NCI-H446 treated with DMSO at 0.1 percent for 48 hours (cell line): Measurements from ENCODE around the gene HRH2.
"Not testable (repeated sequence)": the region's sequence is repeated elsewhere in the genome, so short reads cannot be mapped to it uniquely, and the experiment has no call there.

Source experiments
- DNase-seq: peaks from one replicate; lab custom pipeline; 2025; lab: John Stamatoyannopoulos, UW

HRH2 gene

GRCh38 chr5:175741556-175741955 is 83.7 kb downstream of the HRH2 start:
- no peak for DNase-seq

GRCh38 chr5:175742290-175742994 is 84.6 kb downstream of the HRH2 start:
- no peak for DNase-seq

- DNase-seq: no peak
These were observed 85.9 kb downstream of the HRH2 start for GRCh38 chr5:175743676-175744210.

- no peak for DNase-seq
These were observed 87.3 kb downstream of the HRH2 start for GRCh38 chr5:175745210-175745609.

- peak; percentile 40 for DNase-seq
These were observed 89.0 kb downstream of the HRH2 start for GRCh38 chr5:175746851-175747250.

- DNase-seq: no peak
These were observed 89.7 kb downstream of the HRH2 start for GRCh38 chr5:175747539-175748060.

GRCh38 chr5:175748650-175749049 is 90.8 kb downstream of the HRH2 start:
- no peak for DNase-seq

- DNase-seq: no peak
These were observed 91.7 kb downstream of the HRH2 start for GRCh38 chr5:175749591-175749990.

GRCh38 chr5:175750511-175750931 is 92.7 kb downstream of the HRH2 start:
- DNase-seq: peak; percentile 63

- DNase-seq: no peak
These were observed 93.5 kb downstream of the HRH2 start for GRCh38 chr5:175751369-175751768.

GRCh38 chr5:175752826-175753535 is 95.1 kb downstream of the HRH2 start:
- peak; percentile 68 for DNase-seq

GRCh38 chr5:175753536-175754402 is 95.9 kb downstream of the HRH2 start:
- peak; percentile 22 for DNase-seq

GRCh38 chr5:175759991-175760390 is 102.1 kb downstream of the HRH2 start:
- DNase-seq: not testable (repeated sequence)
